Tibial nerve (tissue), 4 donors: ENCODE data around the gene PBRM1. TPM values are rescaled to one million over a fixed set of nuclear protein-coding genes. Genes with fewer than 3 reads are reported as not detected.

Experiments used
- DNase-seq, 2 donors: peaks; one replicate each; pipeline ENCODE4 v3.0.0-alpha.2; 2019; ENCODE audit warnings: low spot score in 2 of 2
- H3K27ac ChIP-seq, 4 donors: fragments of 200-600 bp; sonication (generic) in 3 of 4; one replicate each; pipeline ENCODE4 v1.5.1; 2017 to 2019; ENCODE audit warnings: mild to moderate bottlenecking in 1 of 4
- H3K27me3 ChIP-seq, 2 donors: fragments of 200-600 bp; sonication (generic) in 1 of 2; one replicate each; pipeline versions ENCODE4 v1.5.1 to v1.6.0; 2017 to 2019
- H3K36me3 ChIP-seq, 3 donors: fragments of 200-600 bp; sonication (generic); one replicate each; pipeline ENCODE4 v1.5.1; 2018 to 2019
- H3K4me1 ChIP-seq, 4 donors: fragments of 200-600 bp; sonication (generic) in 3 of 4; one replicate each; pipeline ENCODE4 v1.5.1; 2017 to 2019
- H3K4me3 ChIP-seq, 4 donors: fragments of 200-600 bp; sonication (generic) in 3 of 4; one replicate each; pipeline ENCODE4 v1.5.1; 2017 to 2019; ENCODE audit warnings: mild to moderate bottlenecking in 1 of 4, moderate library complexity in 1 of 4
- H3K9me3 ChIP-seq, 4 donors: fragments of 200-600 bp; sonication (generic) in 3 of 4; one replicate each; pipeline ENCODE4 v1.5.1; 2017 to 2019
- CTCF ChIP-seq, 5 experiments: fragments of 200-600 bp in 3 of 5; fragments of 450-650 bp in 2 of 5; sonication (generic) in 3 of 5; IDR thresholded peaks; one replicate each; pipeline ENCODE4 v1.5.1; 2016 to 2019; ENCODE audit warnings: antibody characterized with exemption in 5 of 5, mild to moderate bottlenecking in 3 of 5, moderate library complexity in 2 of 5
- EP300 ChIP-seq, 2 donors: sonication (generic); formaldehyde crosslinking; IDR thresholded peaks; one replicate each; pipeline ENCODE4 v1.6.1; 2017; ENCODE audit warnings: antibody characterized with exemption in 2 of 2, mild to moderate bottlenecking in 1 of 2
- POLR2A ChIP-seq, 2 donors: fragments of 450-650 bp; IDR thresholded peaks; one replicate each; pipeline ENCODE4 v1.6.1; 2017; ENCODE audit warnings: antibody characterized with exemption in 2 of 2, mild to moderate bottlenecking in 2 of 2, moderate library complexity in 2 of 2
- WGBS, 2 donors: methylation state at CpG; one replicate each; pipeline ENCODE4 v1.1.5; 2018; 5-methylcytosine and 5-hydroxymethylcytosine counted together
- total RNA-seq, 4 donors: library from RNA; depleted of rRNA; stranded (reverse); fragments of >200 nt; gene quantifications; one replicate each; pipeline ENCODE4 v1.1.0, GENCODE V29; 2016

Gene PBRM1
- total RNA-seq, 4 donors from 2014 or later: 87.0 to 123 (median 114) TPM

GRCh38 chr3:52695798-52696671 lies 10.3 kb upstream of the PBRM1 start:
- 75 to 77% methylated on average over 4 of the region's 4 CpGs for WGBS, 2 donors
- H3K36me3 ChIP-seq: peaks cover 0 to 88% (median 33%) of the 10 kb centered on the region in 3 donors
- no peak overlapping the region for H3K27ac ChIP-seq
- H3K4me1 ChIP-seq: no peaks in the 10 kb centered on the region
- H3K27me3 ChIP-seq: no peaks in the 10 kb centered on the region
- H3K9me3 ChIP-seq: no peaks in the 10 kb centered on the region
- H3K4me3 ChIP-seq: no peak overlapping the region
- no peak for TF ChIP-seq CTCF (IDR thresholded peaks at IDR 0.05)
- no peak for TF ChIP-seq EP300 (IDR thresholded peaks at IDR 0.05)
- TF ChIP-seq POLR2A (IDR thresholded peaks at IDR 0.05): no peak
- no peak for DNase-seq

DNA sequence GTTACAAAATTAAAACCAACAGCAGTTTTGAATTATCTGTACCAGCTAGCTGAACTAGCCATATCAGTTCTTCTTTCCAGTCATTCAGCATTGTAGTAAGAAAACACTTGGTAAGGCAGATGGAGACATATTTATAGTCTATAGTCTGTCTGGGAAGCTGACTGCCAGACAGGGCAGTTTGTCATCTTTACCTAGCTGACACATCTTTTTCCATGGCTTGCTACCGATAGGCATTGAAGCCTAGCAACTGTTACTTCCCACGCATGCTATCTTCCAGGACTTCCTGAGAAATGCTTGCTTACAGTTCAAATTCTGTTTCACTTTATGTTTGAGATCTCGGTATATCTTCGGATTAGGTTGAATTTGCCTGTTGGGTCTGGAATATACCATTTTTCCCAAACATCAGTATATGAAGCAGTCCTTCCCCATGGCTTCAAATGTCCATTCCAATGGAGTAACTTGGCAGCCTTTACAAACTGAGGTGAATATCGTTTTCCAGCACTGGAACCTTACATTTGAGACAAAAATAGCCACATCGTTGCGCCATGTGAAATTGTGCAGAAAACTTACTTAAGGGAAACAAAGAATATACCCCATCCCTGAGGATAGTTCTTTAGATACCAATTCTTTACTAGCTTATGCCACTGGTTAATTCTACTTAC lies 8.9 kb upstream of the PBRM1 start:
- Histone ChIP-seq H3K27me3 (no peaks in the 10 kb centered on the region), H3K4me3 (no peak overlapping the region), H3K36me3 (peaks cover 0 to 98% (median 35%) of the 10 kb centered on the region in 3 donors), H3K27ac (no peak overlapping the region), H3K9me3 (no peaks in the 10 kb centered on the region), H3K4me1 (no peaks in the 10 kb centered on the region)
- no peak for DNase-seq
- TF ChIP-seq CTCF (IDR thresholded peaks at IDR 0.05) (no peak), POLR2A (IDR thresholded peaks at IDR 0.05) (no peak), EP300 (IDR thresholded peaks at IDR 0.05) (no peak)
- 79 to 80% methylated on average over 7 of the region's 7 CpGs for WGBS, 2 donors

GRCh38 chr3:52693071-52693470 lies 7.4 kb upstream of the PBRM1 start:
- no peak overlapping the region for H3K27ac ChIP-seq
- DNase-seq: no peak
- no peaks in the 10 kb centered on the region for H3K27me3 ChIP-seq
- H3K36me3 ChIP-seq: peaks cover 0 to 100% (median 49%) of the 10 kb centered on the region in 3 donors
- TF ChIP-seq POLR2A (IDR thresholded peaks at IDR 0.05) (no peak), CTCF (IDR thresholded peaks at IDR 0.05) (no peak), EP300 (IDR thresholded peaks at IDR 0.05) (no peak)
- no peaks in the 10 kb centered on the region for H3K9me3 ChIP-seq
- no peak overlapping the region for H3K4me3 ChIP-seq
- H3K4me1 ChIP-seq: peaks cover 0 to 8% (median 0%) of the 10 kb centered on the region in 4 donors

DNA sequence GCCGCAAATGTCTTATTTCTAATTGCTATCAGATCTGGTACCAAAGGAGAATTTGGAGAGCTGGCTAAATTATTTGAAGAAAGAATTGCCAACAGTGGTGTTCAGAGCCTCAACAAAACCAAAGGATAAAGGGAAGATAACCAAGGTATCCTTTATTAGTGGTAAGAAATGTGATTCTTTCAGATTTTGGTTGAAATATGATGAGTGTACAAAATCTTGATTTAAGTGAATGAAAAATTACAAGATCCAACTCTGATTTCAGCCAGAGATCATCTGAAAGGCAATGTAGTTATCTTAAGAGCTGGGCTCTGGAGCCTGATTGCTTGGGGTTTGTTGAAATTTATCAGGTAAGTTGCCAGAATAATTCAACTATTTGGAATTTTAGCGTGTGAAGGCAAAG lies 4.8 kb upstream of the PBRM1 start:
- no peaks in the 10 kb centered on the region for H3K9me3 ChIP-seq
- H3K4me3 ChIP-seq: no peak overlapping the region
- no peak for DNase-seq
- H3K27ac ChIP-seq: no peak overlapping the region
- no peaks in the 10 kb centered on the region for H3K27me3 ChIP-seq
- H3K4me1 ChIP-seq: peaks cover 4 to 26% (median 8%) of the 10 kb centered on the region in 4 donors
- H3K36me3 ChIP-seq: peaks cover 0 to 86% (median 55%) of the 10 kb centered on the region in 3 donors
- no peak for TF ChIP-seq POLR2A (IDR thresholded peaks at IDR 0.05)
- WGBS, 2 donors: 87 to 97% methylated on average over 2 of the region's 2 CpGs

DNA sequence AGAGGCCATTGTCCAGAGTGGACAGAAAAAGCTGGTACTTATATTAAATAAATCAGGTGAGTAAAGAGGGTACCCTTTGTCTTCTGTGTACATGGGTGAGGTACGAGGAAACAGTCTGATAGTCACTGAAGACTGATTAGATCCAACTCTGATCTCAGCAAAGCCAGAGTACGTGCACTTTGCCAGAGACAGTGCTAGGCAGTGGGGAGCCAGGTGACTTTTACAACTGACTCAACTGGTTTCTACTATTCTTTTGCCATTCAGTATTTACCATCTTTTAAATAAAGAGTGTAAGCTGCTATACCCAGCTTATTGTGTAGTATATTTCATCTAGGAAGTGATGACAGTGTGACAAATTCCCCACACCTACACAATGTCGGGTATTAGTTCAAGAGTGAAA lies 3.4 kb upstream of the PBRM1 start:
- no peaks in the 10 kb centered on the region for H3K27me3 ChIP-seq
- H3K27ac ChIP-seq: no peak overlapping the region
- 85 to 97% methylated on average over 3 of the region's 3 CpGs for WGBS, 2 donors
- H3K9me3 ChIP-seq: no peaks in the 10 kb centered on the region
- TF ChIP-seq CTCF (IDR thresholded peaks at IDR 0.05) (no peak), POLR2A (IDR thresholded peaks at IDR 0.05) (no peak), EP300 (IDR thresholded peaks at IDR 0.05) (no peak)
- peaks cover 0 to 71% (median 44%) of the 10 kb centered on the region in 3 donors for H3K36me3 ChIP-seq
- H3K4me1 ChIP-seq: peaks cover 4 to 35% (median 16%) of the 10 kb centered on the region in 4 donors
- no peak overlapping the region for H3K4me3 ChIP-seq
- DNase-seq: no peak
